ENCODE measurements around the gene ADGRB3.

GRCh38 chr6:69386426-69386825 lies 751.3 kb downstream of the ADGRB3 start:
- TF ChIP-seq CTCF (IDR thresholded peaks at IDR 0.05; ENCODE audit: low read length), result no peak
- no peak for TF ChIP-seq EZH2 (IDR thresholded peaks at IDR 0.05; ENCODE audit: borderline replicate concordance, low read length)
